GM12892 (cell line): ENCODE data around the gene MAPRE2.

Experiments used
- POLR2A ChIP-seq: IDR thresholded peaks from 2 replicates; pipeline ENCODE4 v1.6.1; 2011; ENCODE audit warnings: low read depth, low read length, control low read depth
- TAF1 ChIP-seq: IDR thresholded peaks from 2 replicates; pipeline ENCODE4 v1.6.1; 2011; ENCODE audit warnings: low read depth, mild to moderate bottlenecking, control low read depth, low read length, borderline replicate concordance

DNA sequence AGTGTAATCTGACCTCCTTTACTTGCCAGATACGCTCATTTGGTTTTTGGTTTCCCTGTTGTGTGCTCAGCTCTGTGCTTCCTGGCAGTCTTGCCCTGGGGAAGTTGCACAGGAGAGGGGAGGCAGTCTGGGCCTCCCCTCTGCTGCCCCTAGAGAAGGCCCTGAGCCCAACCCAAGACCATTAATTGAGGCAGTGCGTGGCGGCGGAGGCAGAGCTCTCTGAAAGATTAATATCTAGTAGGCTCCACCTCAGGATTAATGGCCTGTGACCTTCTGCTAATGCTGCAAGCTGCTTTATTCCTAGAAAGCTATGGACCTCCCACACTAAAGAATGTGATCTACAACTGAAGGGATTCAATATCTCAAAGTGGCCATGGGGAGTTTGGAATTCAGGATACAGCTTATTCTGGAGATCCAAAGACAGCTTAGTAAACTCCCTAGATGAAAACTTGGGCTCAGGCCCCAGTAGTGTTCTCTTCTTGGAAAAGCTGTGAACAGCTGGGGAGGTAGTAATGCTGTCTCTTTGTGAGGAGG, 41.4 kb upstream of the MAPRE2 start:
- no peak for TF ChIP-seq POLR2A
- no peak for TF ChIP-seq TAF1
